ENCODE results near the gene DPYSL5. TPM values are rescaled to one million over a fixed set of nuclear protein-coding genes. Genes with fewer than 3 reads are reported as not detected.

DPYSL5 gene
- total and polyA plus RNA-seq, 2 donors (not counting 1 experiment from before 2014, with no cell fraction given), result not detected

DNA sequence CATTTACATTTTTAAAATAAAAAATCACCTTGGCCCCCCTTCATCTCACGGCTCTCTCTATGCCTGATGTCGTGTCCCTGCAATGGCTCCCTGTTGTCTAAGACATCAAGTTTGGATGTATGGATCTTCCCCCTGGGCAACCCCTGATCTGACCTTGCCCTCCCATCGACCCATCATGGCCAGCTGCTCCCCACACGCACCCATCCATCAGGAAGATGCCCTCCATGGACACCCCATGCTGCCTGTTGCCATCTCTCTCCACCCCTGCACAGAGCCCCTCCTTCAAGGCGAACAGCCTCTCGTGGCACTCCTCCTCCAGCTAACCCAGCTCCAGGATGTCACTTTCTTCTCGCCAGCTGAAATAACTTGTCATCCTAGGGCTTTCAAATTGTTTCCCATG lies 59.5 kb downstream of the DPYSL5 start:
- Histone ChIP-seq H3K27ac (ENCODE audit: low read length in 2 of 2) (no peak overlapping the region), H3K36me3 (replicated peaks in 1 of 2; ENCODE audit: control extremely low read depth in 1 of 2, control insufficient read depth in 1 of 2, extremely low read depth in 1 of 2, insufficient read depth in 2 of 2, low read length in 1 of 2) (no peaks in the 10 kb centered on the region), H4K20me1 (ENCODE audit: control insufficient read depth, insufficient read depth, low read length, poor library complexity, severe bottlenecking) (no peaks in the 10 kb centered on the region), H3K9me3 (ENCODE audit: control extremely low read depth in 1 of 3, control insufficient read depth in 2 of 3, insufficient read depth in 1 of 3, low read length in 2 of 3) (no peaks in the 10 kb centered on the region), H3K4me3 (ENCODE audit: control extremely low read depth in 1 of 5, extremely low read depth in 1 of 5, insufficient read depth in 1 of 5, low read depth in 2 of 5, low read length in 4 of 5) (no peak overlapping the region), H3K27me3 (replicated peaks in 1 of 4; ENCODE audit: control extremely low read depth in 1 of 4, control insufficient read depth in 3 of 4, insufficient read depth in 4 of 4, low read length in 3 of 4) (peaks cover 0 to 8% (median 1%) of the 10 kb centered on the region in 4 experiments), H3K79me2 (ENCODE audit: control insufficient read depth, insufficient read depth, low read length) (no peaks in the 10 kb centered on the region), H3K4me2 (replicated peaks; ENCODE audit: low read depth, low read length, poor library complexity, severe bottlenecking) (no peak overlapping the region), H2AFZ (ENCODE audit: insufficient read depth, low read depth, low read length, poor library complexity, severe bottlenecking) (no peak overlapping the region), H3K9ac (ENCODE audit: low read length) (no peak overlapping the region), H3K4me1 (ENCODE audit: control insufficient read depth in 2 of 2, insufficient read depth in 2 of 2, low read length in 2 of 2) (no peaks in the 10 kb centered on the region)
- CTCF ChIA-PET, result interaction anchor here (1.4 kb wide), 1 partner anchor 8 kb away, joined by 3 read pairs; no protein-coding TSS in a partner anchor
- Mint-ChIP-seq H3K27me3 (peaks cover 21% of the 10 kb centered on the region), H3K9me3 (ENCODE audit: insufficient read depth) (no peaks in the 10 kb centered on the region), H3K4me1 (no peaks in the 10 kb centered on the region), H3K27ac (peak overlapping the region; percentile 54), H3K4me3 (no peak overlapping the region)
- DNase-seq (no peak), ATAC-seq (ENCODE audit: low read depth) (no peak)
- no peak for TF ChIP-seq EZH2 (IDR thresholded peaks at IDR 0.05; ENCODE audit: borderline replicate concordance, insufficient read depth, low read depth, low read length, poor library complexity, severe bottlenecking)
- TF ChIP-seq, protein P1, sequence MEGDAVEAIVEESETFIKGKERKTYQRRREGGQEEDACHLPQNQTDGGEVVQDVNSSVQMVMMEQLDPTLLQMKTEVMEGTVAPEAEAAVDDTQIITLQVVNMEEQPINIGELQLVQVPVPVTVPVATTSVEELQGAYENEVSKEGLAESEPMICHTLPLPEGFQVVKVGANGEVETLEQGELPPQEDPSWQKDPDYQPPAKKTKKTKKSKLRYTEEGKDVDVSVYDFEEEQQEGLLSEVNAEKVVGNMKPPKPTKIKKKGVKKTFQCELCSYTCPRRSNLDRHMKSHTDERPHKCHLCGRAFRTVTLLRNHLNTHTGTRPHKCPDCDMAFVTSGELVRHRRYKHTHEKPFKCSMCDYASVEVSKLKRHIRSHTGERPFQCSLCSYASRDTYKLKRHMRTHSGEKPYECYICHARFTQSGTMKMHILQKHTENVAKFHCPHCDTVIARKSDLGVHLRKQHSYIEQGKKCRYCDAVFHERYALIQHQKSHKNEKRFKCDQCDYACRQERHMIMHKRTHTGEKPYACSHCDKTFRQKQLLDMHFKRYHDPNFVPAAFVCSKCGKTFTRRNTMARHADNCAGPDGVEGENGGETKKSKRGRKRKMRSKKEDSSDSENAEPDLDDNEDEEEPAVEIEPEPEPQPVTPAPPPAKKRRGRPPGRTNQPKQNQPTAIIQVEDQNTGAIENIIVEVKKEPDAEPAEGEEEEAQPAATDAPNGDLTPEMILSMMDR (IDR thresholded peaks at IDR 0.05), result no peak
- intact Hi-C loops (cut with micrococcal nuclease), result no loop called here
- POLR2A ChIA-PET, result no interaction called here
- 73% methylated on average over 7 of the region's 7 CpGs for WGBS (ENCODE audit: insufficient coverage)

DNA sequence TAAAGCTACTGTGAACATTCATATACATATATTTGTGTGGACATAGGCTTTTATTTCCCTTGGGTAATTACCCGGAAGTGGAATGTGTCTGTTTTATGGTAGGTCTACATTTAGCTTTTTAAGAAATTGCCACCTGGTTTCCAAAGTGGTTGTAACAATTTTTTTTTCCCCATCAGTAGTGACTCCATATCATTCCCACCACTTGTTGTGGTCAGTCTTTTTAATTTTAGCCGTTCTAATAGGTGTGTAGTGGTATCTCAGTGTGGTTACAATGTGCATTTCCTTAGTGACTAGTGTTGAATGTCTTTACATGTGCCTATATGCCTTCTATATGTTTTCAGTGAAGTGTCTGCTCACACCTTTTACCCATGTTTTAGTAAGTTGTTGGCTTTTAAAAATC lies 62.2 kb downstream of the DPYSL5 start:
- H3K4me3 Mint-ChIP-seq, result no peak overlapping the region
- Histone ChIP-seq H3K4me3 (ENCODE audit: control extremely low read depth in 1 of 5, extremely low read depth in 1 of 5, insufficient read depth in 1 of 5, low read depth in 2 of 5, low read length in 4 of 5) (no peak overlapping the region), H3K27me3 (replicated peaks in 1 of 4; ENCODE audit: control extremely low read depth in 1 of 4, control insufficient read depth in 3 of 4, insufficient read depth in 4 of 4, low read length in 3 of 4) (peaks cover 0 to 15% (median 3%) of the 10 kb centered on the region in 4 experiments), H3K4me1 (ENCODE audit: control insufficient read depth in 2 of 2, insufficient read depth in 2 of 2, low read length in 2 of 2) (no peaks in the 10 kb centered on the region), H3K79me2 (ENCODE audit: control insufficient read depth, insufficient read depth, low read length) (no peaks in the 10 kb centered on the region), H3K4me2 (replicated peaks; ENCODE audit: low read depth, low read length, poor library complexity, severe bottlenecking) (no peak overlapping the region), H4K20me1 (ENCODE audit: control insufficient read depth, insufficient read depth, low read length, poor library complexity, severe bottlenecking) (no peaks in the 10 kb centered on the region), H3K9ac (ENCODE audit: low read length) (no peak overlapping the region), H2AFZ (ENCODE audit: insufficient read depth, low read depth, low read length, poor library complexity, severe bottlenecking) (no peak overlapping the region), H3K36me3 (replicated peaks in 1 of 2; ENCODE audit: control extremely low read depth in 1 of 2, control insufficient read depth in 1 of 2, extremely low read depth in 1 of 2, insufficient read depth in 2 of 2, low read length in 1 of 2) (no peaks in the 10 kb centered on the region), H3K9me3 (ENCODE audit: control extremely low read depth in 1 of 3, control insufficient read depth in 2 of 3, insufficient read depth in 1 of 3, low read length in 2 of 3) (no peaks in the 10 kb centered on the region), H3K27ac (ENCODE audit: low read length in 2 of 2) (no peak overlapping the region)
- no CpG with 5 or more reads among the region's 2 CpGs for WGBS (ENCODE audit: insufficient coverage)
- ATAC-seq (ENCODE audit: low read depth), result no peak
- no peaks in the 10 kb centered on the region for H3K9me3 Mint-ChIP-seq (ENCODE audit: insufficient read depth)
- DNase-seq, result no peak
- TF ChIP-seq EZH2 (IDR thresholded peaks at IDR 0.05; ENCODE audit: borderline replicate concordance, insufficient read depth, low read depth, low read length, poor library complexity, severe bottlenecking), result no peak
- TF ChIP-seq, protein P1 (IDR thresholded peaks at IDR 0.05), result no peak
- no peak overlapping the region for H3K27ac Mint-ChIP-seq
- intact Hi-C loops (cut with micrococcal nuclease), result no loop called here
- no peaks in the 10 kb centered on the region for H3K4me1 Mint-ChIP-seq
- H3K27me3 Mint-ChIP-seq, result peaks cover 20% of the 10 kb centered on the region
- POLR2A ChIA-PET, result no interaction called here
- CTCF ChIA-PET, result interaction anchor here (1.1 kb wide), 1 partner anchor 12 kb away, joined by 4 read pairs; no protein-coding TSS in a partner anchor

All from B cell (primary cell).